ENCODE measurements around the gene NSF. TPM values are rescaled to one million over a fixed set of nuclear protein-coding genes. Genes with fewer than 3 reads are reported as not detected.
A peak's percentile ranks its signal among the peaks of the same experiment; 100 is the strongest.

NSF gene
- total RNA-seq, 1 donor from 2014 or later, result 72.0 TPM

DNA sequence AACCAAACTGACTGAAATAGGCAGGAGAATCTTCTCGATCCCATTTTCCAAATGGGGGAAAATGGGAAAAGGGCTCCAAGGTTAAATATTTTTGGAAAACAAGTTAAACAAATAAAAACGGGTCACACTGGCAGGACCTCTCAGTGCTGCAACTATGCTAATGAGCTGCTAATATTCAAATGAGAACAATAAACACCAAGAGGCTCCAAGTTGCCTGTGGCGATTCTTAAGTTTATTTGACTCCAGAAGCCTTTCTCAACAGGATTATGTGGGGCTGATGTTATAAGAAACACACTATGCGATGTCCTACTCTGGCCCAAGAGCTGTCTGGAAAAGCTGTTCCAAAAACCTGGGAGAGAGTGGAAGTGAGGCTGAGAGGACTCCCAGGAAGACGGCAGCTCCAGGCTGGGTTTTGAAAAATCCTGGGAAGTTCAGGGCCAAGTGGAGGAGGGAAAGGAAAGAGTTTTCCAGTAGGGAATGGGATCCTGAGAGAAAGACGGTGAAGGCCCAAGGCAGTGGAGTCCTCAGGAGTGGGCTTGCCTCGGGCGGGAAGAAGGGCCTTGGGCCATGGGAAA lies 206.6 kb downstream of the NSF start:
- no peak for DNase-seq (ENCODE audit: low read depth)

DNA sequence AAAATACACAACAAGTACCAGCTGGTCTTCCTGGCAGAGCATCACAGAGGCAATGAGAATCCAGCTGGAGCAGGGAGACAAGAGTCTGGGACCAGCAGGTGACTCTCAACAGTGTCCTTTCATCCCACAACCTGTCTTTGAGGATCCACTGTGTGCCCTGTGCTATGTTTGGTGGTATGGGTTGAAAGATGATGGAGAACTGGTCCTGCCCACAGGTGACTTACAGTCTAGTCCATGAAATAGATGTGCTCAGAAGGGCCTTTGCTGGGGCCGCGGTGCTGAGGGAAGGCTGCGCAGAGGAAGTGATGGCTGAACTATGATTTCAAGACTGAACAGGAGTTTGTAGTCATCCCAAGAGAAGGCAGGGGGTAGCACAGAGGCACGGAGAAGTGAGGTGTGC lies 210.1 kb downstream of the NSF start:
- no peak for DNase-seq (ENCODE audit: low read depth)

DNA sequence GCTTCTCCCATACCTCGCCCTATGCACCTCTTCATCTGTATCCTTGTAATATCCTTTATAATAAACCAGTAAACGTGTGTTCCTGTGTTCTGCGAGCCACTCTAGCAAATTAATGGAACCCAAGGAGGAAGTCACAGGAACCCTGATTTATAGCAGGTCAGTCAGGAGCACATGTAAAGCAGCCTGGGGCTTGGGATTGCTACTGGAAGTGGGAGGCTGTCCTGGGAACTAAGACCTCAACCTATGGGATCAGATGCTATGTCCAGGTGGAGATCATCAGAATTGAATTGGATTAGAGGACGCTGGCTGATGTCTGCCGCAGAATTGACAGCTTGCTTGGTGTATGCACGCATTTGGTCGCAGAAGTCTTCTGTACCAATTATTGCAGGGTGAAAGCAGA lies 212.3 kb downstream of the NSF start:
- no peak for DNase-seq (ENCODE audit: low read depth)

DNA sequence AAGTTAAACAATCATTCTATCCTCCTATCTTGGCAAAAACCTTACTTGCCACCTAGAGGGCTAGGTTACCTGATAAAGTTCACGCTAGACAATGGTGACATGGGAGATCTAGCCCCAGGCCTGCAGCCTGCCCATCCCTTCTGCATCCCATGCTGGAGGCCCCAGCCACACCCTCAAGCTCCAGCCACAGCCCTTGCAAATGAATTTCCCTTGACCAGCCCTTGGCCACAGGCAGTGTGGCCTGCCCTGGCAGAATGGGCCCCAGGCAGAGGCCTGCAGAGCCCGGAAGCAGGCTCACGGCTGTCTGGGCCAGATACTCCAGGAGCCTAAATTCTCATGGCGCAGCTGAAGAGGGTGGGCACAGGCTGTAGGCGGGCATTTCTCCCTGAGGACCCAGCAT lies 213.1 kb downstream of the NSF start:
- DNase-seq (ENCODE audit: low read depth), result peak; percentile 28

DNA sequence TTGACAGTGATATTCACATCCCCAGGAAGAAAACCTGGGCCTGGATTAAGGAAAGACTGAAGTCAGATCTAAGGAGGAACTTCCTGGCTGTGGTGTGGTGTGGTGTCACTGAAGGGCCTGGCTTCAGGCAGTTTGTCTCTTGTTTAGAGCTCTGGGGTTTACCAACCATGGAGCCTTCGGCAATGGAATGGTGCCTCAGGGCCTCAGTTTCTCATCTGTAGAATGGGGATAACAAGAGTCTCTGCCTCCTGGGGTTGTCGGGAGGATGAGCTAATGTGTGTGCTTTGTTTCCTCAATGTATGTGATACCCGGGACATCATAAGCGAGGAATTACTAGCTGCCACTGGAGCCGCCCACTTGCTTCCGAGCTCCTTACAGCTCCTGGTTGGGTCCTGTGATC lies 215.3 kb downstream of the NSF start:
- no peak for DNase-seq (ENCODE audit: low read depth)

Other genes starting within 250 kb of the NSF start
- gene ARL17B, start 228.9 kb upstream of the NSF start, total RNA-seq, result 10.2 and 17.7 TPM in 2 replicates
- 7.2 and 9.5 TPM in 2 replicates for gene LRRC37A2, start 78.2 kb upstream of the NSF start, total RNA-seq
- 7.0 and 12.8 TPM in 2 replicates for gene ARL17A, start 11.0 kb upstream of the NSF start, total RNA-seq
- 0.86 and 1.9 TPM in 2 replicates for gene WNT3, start 228.0 kb downstream of the NSF start, total RNA-seq